Smooth muscle cell (in vitro differentiated cells): Measurements from ENCODE around the gene NIF3L1. TPM values are rescaled to one million over a fixed set of nuclear protein-coding genes. Genes with fewer than 3 reads are reported as not detected.
"Not testable (repeated sequence)": the region's sequence is repeated elsewhere in the genome, so short reads cannot be mapped to it uniquely, and the experiment has no call there.

Experiments used
- DNase-seq: peaks from one replicate; lab custom pipeline; 2025; ENCODE audit not compliant: unreplicated experiment; lab: John Stamatoyannopoulos, UW
- H2AFZ ChIP-seq: fragments of 200-600 bp; sonication (generic); 2 replicates; pipeline ENCODE4 v1.6.0; 2016; ENCODE audit warnings: antibody characterized with exemption, low read depth, mild to moderate bottlenecking
- H3F3A ChIP-seq: fragments of 200-600 bp; sonication (generic); 2 replicates; pipeline ENCODE4 v1.6.0; 2017; ENCODE audit warnings: antibody characterized with exemption, low read depth
- H3K27ac ChIP-seq: fragments of 200-600 bp; sonication (generic); 2 replicates; pipeline ENCODE4 v1.5.1; 2016; ENCODE audit warnings: low read depth, mild to moderate bottlenecking
- H3K27me3 ChIP-seq: fragments of 200-600 bp; sonication (generic); 2 replicates; pipeline ENCODE4 v1.6.1; 2016; ENCODE audit warnings: low read depth, mild to moderate bottlenecking
- H3K36me3 ChIP-seq: fragments of 200-600 bp; sonication (generic); 2 replicates; pipeline ENCODE4 v1.5.1; 2016; ENCODE audit warnings: low read depth
- H3K4me1 ChIP-seq: fragments of 200-600 bp; sonication (generic); 2 replicates; pipeline ENCODE4 v1.5.1; 2016; ENCODE audit warnings: low read depth
- H3K4me2 ChIP-seq: fragments of 200-600 bp; sonication (generic); 2 replicates; pipeline ENCODE4 v1.6.0; 2016; ENCODE audit warnings: mild to moderate bottlenecking
- H3K4me3 ChIP-seq: fragments of 200-600 bp; sonication (generic); 2 replicates; pipeline ENCODE4 v1.5.1; 2016; ENCODE audit warnings: mild to moderate bottlenecking
- H3K79me2 ChIP-seq: fragments of 200-600 bp; sonication (generic); 2 replicates; pipeline ENCODE4 v1.6.0; 2016; ENCODE audit warnings: low read depth, mild to moderate bottlenecking
- H3K9ac ChIP-seq: fragments of 200-600 bp; sonication (generic); 2 replicates; pipeline ENCODE4 v1.6.0; 2016; ENCODE audit warnings: low read depth
- H3K9me3 ChIP-seq: fragments of 200-600 bp; sonication (generic); replicated peaks from 2 replicates; pipeline ENCODE4 v1.5.1; 2016; ENCODE audit warnings: low read depth
- H4K20me1 ChIP-seq: fragments of 200-600 bp; sonication (generic); 2 replicates; pipeline ENCODE4 v1.6.0; 2016; ENCODE audit warnings: low read depth
- WGBS: methylation state at CpG from one replicate; pipeline ENCODE4 v1.1.7; 2016; ENCODE audit warnings: low lambda C conversion rate; 5-methylcytosine and 5-hydroxymethylcytosine counted together
- polyA plus RNA-seq: library from polyadenylated mRNA; unstranded; fragments of >200 nt; fragmentation: Nextera tagmentation; extraction: Ambion mirVana; gene quantifications from 2 replicates; pipeline ENCODE4 v1.2.1, GENCODE V29; 2016
- total RNA-seq: library from RNA; depleted of rRNA; stranded (reverse); fragments of >200 nt; gene quantifications from 2 replicates; pipeline ENCODE4 v1.2.3, GENCODE V29; 2014
- TF ChIP-seq, protein P1 (sequence below): fragments of 200-600 bp; sonication (generic); IDR thresholded peaks from 2 replicates; pipeline ENCODE4 v1.5.1; 2017; ENCODE audit warnings: borderline replicate concordance, mild to moderate bottlenecking, antibody characterized with exemption; ENCODE audit not compliant: insufficient read depth, poor library complexity, severe bottlenecking

Gene NIF3L1
- total and polyA plus RNA-seq, 2 experiments from 2014 or later: 22.3 to 39.7 TPM

DNA sequence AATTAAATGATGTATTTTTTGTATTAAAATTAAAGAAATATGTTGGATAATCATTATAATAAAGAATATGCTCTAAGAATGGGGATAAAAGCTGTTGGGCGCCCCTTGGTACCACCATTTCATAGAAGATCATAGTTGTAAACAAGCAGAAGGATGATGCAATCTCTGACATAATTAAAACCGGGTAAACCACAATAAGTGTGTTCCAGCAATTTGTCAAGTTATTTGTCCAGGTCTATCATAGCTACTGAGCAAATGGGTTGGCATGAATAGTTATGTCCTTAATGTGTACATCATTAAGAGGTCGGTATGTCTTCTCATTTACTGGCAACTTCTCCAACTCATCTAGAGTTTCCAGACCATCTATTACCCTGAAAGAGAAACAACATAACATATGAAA lies 18.0 kb upstream of the NIF3L1 start:
- Histone ChIP-seq H3K9ac (no peak overlapping the region), H3K9me3 (no peaks in the 10 kb centered on the region), H2AFZ (no peak overlapping the region), H3K36me3 (peaks cover 6% of the 10 kb centered on the region), H3K4me3 (no peak overlapping the region), H3K4me2 (no peak overlapping the region), H3K4me1 (no peaks in the 10 kb centered on the region), H3K79me2 (no peaks in the 10 kb centered on the region), H4K20me1 (no peaks in the 10 kb centered on the region), H3K27me3 (no peaks in the 10 kb centered on the region), H3K27ac (no peak overlapping the region), H3F3A (no peaks in the 10 kb centered on the region)
- 94% methylated on average over 3 of the region's 3 CpGs for WGBS
- no peak for DNase-seq
- TF ChIP-seq, protein P1, sequence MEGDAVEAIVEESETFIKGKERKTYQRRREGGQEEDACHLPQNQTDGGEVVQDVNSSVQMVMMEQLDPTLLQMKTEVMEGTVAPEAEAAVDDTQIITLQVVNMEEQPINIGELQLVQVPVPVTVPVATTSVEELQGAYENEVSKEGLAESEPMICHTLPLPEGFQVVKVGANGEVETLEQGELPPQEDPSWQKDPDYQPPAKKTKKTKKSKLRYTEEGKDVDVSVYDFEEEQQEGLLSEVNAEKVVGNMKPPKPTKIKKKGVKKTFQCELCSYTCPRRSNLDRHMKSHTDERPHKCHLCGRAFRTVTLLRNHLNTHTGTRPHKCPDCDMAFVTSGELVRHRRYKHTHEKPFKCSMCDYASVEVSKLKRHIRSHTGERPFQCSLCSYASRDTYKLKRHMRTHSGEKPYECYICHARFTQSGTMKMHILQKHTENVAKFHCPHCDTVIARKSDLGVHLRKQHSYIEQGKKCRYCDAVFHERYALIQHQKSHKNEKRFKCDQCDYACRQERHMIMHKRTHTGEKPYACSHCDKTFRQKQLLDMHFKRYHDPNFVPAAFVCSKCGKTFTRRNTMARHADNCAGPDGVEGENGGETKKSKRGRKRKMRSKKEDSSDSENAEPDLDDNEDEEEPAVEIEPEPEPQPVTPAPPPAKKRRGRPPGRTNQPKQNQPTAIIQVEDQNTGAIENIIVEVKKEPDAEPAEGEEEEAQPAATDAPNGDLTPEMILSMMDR: no peak

DNA sequence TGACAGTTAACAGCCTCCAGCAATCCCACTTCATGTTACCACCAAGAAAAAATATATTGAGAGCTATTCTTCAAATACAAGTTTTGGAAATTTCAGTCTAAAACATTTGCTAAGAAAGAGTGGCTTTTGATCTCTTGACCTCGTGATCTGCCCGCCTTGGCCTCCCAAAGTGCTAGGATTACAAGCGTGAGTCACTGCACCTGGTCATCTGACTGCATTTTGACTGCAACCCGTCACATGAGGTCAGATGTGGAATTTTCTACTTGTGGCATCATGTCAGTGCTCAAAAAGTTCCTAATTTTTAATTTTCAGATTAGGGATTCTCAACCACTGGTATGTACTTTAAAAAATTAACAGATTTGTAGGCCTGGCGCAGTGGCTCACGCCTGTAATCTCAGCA lies 15.6 kb upstream of the NIF3L1 start:
- WGBS: 89% methylated on average over 6 of the region's 6 CpGs

DNA sequence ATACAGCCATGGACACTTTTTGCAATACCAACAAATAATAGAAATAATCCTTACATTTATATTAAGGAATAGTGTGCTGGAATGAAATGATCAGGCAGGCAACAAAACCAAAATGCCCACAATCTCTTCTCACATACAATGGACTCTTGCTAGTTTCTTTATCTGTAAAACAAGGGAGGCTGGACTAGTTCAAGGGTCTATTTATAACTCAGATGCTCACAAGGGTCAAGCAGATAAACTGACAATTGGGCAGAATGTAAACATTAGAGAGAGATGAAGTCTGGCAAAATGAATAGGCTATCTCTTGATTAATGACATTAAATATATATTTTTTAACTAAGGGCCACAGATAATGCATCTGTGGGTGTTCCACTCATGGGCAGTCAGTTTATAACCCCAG lies 11.7 kb upstream of the NIF3L1 start:
- Histone ChIP-seq H3K9ac (no peak overlapping the region), H2AFZ (no peak overlapping the region), H3K36me3 (peaks cover 14% of the 10 kb centered on the region), H3K4me3 (no peak overlapping the region), H3K27me3 (no peaks in the 10 kb centered on the region), H3F3A (no peaks in the 10 kb centered on the region), H3K9me3 (no peaks in the 10 kb centered on the region), H3K79me2 (no peaks in the 10 kb centered on the region), H3K4me1 (no peaks in the 10 kb centered on the region), H3K27ac (no peak overlapping the region), H4K20me1 (no peaks in the 10 kb centered on the region), H3K4me2 (no peak overlapping the region)
- TF ChIP-seq, protein P1: no peak
- DNase-seq: no peak

More for the DNA sequence above, 15.6 kb upstream of the NIF3L1 start:
- Histone ChIP-seq H3K9ac (no peak overlapping the region), H3F3A (no peaks in the 10 kb centered on the region), H4K20me1 (no peaks in the 10 kb centered on the region), H3K4me1 (no peaks in the 10 kb centered on the region), H3K27me3 (no peaks in the 10 kb centered on the region), H3K79me2 (no peaks in the 10 kb centered on the region), H3K4me3 (no peak overlapping the region), H3K27ac (no peak overlapping the region), H3K4me2 (no peak overlapping the region), H2AFZ (no peak overlapping the region), H3K36me3 (peaks cover 9% of the 10 kb centered on the region), H3K9me3 (no peaks in the 10 kb centered on the region)
- DNase-seq: no peak
- TF ChIP-seq, protein P1: no peak

DNA sequence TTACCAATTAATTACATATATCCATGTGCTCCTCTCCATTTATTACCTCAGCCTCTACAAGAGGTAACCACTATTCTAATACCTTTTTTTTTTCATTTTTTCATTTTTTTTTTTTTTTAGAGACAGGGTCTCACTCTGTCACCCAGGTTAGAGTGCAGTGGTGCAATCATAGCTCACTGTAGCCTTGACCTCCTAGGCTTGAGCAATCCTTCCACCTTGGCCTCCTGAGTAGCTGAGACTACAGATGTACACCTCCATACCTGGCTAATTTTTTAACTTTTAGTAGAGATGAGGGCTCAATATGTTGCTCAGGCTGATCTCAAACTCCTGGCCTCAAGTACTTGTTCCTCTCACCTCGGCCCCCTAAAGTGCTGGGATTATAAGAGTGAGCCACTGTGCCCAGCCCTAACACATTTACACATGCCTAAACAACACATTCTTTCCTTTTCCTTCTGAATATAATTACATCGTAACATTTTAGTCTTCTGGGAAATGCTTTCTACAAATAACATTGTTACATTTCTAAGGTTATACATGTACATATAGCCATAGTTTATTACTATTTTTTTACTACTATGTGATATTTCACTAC lies 10.8 kb upstream of the NIF3L1 start:
- peaks cover 14% of the 10 kb centered on the region for H3K36me3 ChIP-seq
- H4K20me1 ChIP-seq: no peaks in the 10 kb centered on the region
- no peak for DNase-seq
- H3F3A ChIP-seq: no peaks in the 10 kb centered on the region
- H3K9me3 ChIP-seq: no peaks in the 10 kb centered on the region
- no peaks in the 10 kb centered on the region for H3K4me1 ChIP-seq
- TF ChIP-seq, protein P1: no peak
- no peaks in the 10 kb centered on the region for H3K27me3 ChIP-seq
- no peaks in the 10 kb centered on the region for H3K79me2 ChIP-seq
- 95% methylated on average over 2 of the region's 2 CpGs for WGBS
- no peak overlapping the region for H3K4me2 ChIP-seq
- no peak overlapping the region for H3K27ac ChIP-seq
- H2AFZ ChIP-seq: no peak overlapping the region
- H3K4me3 ChIP-seq: no peak overlapping the region
- no peak overlapping the region for H3K9ac ChIP-seq

DNA sequence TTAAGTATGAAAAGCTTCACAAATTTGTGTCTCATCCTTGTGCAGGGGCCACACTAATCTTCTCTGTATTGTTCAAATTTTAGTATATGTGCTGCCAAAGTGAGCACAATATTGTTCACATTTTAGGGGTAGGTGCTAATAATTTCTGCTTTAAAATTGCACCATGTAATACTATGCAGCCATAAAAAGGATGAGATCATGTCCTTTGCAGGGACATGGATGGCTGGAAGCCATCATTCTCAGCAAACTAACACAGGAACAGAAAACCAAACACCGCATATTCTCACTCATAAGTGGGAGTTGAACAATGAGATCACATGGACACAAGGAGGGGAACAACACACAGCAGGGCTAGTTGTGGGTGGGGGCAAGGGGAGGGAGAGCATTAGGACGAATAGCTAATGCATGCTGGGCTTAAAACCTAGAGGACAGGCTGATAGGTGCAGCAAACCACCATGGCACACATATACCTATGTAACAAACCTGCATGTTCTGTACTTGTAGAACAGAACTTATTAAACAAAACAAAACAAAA lies 7.4 kb upstream of the NIF3L1 start:
- not testable (repeated sequence) for H4K20me1 ChIP-seq, H3K4me2 ChIP-seq, H3K9ac ChIP-seq, H3K9me3 ChIP-seq, H3K4me1 ChIP-seq, H2AFZ ChIP-seq, H3K27me3 ChIP-seq, H3F3A ChIP-seq, DNase-seq, H3K79me2 ChIP-seq, H3K4me3 ChIP-seq, H3K27ac ChIP-seq
- 92% methylated on average over 2 of the region's 2 CpGs for WGBS
- peaks cover 12% of the 10 kb centered on the region for H3K36me3 ChIP-seq
